HG03066 (cell line): Measurements from ENCODE around the gene NAV2.

ENCODE experiments used
- ATAC-seq: cut with Tn5 transposase; IDR thresholded peaks from one replicate; pipeline ENCODE4 v1.9.1; 2021; ENCODE audit warnings: low read depth; ENCODE audit not compliant: unreplicated experiment

The NAV2 gene

DNA sequence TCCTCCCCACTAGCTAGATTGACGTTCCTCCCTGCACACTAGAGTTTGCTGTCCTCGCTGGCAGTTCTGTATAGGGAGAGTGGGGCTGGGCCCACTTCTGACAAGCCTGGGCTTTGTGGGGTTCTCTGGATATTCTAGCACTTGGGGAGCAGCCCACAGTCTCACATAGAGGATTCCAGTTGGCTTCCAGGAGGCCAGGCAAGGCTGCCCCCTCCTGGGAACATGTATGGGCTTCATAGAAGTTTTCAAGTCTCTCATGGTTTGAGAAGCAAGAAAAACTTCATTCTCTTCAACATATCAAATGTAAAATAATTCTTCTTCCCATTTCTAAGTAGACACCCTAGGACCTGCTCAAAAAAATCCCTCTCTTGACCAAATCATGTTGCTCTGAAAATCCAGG lies 87.5 kb downstream of the NAV2 start:
- ATAC-seq: no peak

DNA sequence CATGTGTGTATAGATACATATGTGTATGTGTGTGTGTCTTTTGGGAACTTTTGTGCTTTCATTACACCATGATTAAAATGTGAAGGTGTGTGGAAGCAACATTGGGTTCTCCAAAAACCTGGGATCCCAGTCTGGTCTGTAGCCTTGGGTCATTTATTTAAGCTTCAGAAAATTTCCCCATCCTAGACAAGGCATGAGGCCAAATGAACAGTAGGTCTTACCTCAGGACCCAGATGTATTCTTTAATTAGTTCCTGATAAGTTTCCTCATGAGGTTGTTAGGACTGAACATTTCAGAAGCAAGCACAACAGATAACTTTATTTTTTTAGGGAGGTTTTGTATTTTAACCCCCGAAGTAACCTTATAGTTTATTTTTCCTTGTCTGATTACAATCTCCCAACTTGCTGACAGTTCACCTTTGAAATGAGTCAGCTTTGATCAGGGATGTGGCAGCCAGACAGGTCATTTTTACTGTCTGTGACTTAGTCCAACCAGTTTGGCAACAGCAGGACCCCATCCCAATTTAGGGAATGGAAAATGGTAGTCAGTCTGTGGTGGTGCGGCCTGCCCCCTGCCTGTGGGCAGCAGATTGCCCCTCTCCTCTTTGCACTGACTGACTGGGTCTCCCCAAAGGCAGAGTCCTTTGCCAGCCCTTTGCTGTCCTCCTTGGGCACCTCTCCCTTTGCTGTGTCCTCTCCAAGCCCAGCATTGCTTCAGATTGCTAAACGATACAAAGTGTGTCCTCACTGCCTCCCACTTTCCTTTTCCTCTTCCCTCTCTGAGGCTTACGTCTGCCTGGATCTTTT lies 88.3 kb downstream of the NAV2 start:
- ATAC-seq: no peak

- ATAC-seq: no peak
These were observed 90.2 kb downstream of the NAV2 start for GRCh38 chr11:19802773-19803293.

GRCh38 chr11:19803506-19803998 lies 90.9 kb downstream of the NAV2 start:
- ATAC-seq: no peak

DNA sequence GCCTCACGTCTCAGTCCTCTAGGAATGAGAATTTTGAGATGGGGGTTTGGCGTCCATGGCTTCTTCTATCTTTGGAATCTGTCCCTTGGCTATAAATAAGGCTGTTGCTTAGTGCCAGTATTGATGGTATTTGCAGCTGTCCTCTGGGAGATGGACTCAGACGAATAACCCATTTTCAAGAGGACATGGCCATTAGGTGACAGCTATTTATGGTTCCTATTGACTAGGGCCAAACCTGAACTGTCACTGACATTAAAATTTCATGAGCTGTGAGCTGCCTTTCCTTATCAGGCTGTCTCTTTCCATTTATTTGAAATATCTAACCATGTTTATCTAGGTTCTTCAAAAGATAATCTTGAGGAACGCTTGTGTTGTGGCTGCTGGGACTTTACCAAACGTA lies 92.7 kb downstream of the NAV2 start:
- no peak for ATAC-seq

- ATAC-seq: no peak
These were observed 93.2 kb downstream of the NAV2 start for GRCh38 chr11:19805827-19806226.

DNA sequence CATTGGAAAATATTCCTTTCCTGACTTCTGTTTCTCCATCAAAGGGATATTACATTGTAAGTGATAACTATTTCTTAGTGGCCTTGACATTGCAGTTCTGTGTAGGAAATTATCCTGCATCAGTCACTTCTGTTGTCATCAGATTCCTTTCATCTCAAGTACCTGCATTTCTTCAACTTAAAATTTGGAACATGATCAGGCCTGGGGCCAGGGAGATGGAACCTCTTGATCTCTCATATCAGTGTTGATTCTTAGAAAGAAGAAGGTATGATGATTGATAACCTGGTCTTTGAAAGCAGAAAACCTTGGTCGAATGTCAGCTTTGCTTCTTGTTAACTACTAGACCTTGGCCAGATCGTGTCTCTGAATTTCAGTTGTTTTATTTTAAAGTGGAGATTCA lies 93.6 kb downstream of the NAV2 start:
- ATAC-seq: no peak

DNA sequence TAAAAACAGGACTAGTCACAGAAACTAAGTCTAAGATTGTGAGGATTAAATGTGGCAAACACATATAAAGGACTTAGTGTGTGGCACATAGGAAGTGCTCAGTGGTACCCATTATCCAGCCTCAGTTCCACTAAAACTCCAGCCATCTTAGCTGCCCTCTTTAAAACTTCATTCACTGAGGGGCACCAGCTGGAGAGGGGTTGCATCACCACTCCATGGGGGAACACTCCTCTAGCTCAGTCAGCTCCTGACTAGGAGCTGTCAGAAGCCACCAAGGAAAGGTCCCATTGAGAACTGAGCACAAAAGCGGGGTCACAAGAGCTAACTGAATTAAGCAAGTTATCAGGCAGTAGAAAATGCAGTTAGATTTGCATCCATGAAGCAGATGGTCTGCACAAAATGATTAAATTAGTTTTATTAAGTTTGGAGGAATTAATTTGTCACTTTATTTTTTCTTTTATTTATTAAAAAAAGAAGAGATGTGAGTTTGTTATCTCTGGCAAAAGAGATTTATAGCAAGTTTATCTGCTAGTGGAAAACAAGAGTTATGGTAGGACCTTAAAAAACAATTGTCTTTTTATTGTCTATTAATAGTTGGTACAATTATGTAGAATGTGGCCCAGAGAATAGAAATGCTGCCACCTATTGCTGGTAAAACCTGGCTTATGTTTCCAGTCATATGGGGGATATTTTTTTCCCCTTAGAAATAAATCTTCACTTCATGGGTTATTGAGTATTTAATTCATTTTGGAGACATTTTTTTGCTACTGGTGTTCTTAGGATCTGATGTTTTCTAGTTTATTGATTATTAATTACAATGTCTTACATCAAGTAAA lies 95.7 kb downstream of the NAV2 start:
- no peak for ATAC-seq

DNA sequence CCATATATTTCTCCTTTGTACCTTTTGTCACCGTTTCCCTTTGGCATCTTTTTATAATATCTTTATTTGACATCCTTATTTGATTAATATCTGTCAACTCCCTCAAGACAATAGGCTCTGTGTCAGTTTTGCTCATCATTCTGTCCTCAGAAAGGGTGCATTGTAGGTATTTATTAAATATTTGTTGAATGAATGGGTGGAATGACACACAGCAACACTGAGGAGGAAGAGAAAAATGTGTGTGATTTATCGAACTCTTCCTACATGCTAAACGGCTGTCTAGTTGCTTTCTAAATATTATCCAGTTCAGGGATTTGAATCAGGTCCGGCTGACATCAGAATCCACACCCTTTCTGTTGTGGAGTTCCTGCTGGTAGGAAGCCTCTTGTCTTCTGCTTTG lies 98.2 kb downstream of the NAV2 start:
- ATAC-seq: no peak

- no peak for ATAC-seq
These were observed 98.7 kb downstream of the NAV2 start for GRCh38 chr11:19811380-19811779.

DNA sequence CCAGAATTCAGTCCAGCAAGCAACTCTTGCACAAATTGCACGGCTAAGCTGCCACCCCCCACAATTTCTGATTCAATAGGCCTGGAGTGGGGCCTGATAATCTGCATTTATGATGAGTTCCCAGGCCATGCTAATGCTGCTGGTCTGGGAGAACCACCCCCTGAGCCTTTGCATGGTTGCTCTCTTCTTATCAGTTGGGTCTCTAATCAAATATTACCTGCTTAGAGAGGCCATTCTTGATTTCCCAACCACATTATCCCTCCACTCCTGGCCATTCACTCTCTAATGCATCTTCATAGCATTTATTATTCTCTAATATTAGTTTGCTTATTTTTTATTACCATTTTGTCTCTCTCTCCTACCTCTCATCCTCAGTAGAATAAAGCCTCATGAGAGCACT lies 99.5 kb downstream of the NAV2 start:
- no peak for ATAC-seq

GRCh38 chr11:19812710-19813109 lies 100.1 kb downstream of the NAV2 start:
- ATAC-seq: no peak

DNA sequence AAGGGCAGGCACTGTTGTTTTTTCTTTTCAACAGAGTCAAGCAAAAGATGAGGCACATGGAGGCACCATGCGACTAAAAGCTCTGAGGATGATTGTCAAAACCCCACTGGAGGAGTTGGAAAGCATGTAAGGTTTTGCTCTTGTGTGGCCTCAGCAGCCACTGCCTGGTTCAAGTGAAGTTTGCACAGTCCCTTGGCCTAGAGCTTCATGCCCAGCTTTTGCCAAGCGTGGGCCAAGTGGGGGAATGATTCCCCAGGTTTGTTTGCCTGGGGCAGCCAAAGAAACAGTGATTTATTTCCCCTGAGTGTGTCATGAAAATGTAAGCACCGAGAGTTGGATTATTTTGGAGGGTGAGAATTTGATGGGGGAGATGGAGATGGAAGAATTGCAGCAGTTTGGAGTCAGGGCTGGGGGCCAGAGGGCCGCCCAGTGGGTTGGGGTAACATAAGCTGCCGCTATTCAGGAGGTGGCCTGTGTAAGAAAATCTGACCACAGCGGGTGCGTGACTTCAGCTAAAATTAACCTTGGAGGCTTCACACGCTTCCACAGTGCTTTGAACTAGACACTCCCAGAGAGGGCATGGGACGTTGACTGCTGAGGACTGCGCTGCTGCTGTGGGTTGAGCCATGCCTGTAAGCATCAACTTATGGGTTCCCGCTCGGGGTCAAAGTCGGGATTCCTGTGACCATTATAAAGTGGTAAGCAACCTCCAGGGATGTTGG lies 100.7 kb downstream of the NAV2 start:
- no peak for ATAC-seq

DNA sequence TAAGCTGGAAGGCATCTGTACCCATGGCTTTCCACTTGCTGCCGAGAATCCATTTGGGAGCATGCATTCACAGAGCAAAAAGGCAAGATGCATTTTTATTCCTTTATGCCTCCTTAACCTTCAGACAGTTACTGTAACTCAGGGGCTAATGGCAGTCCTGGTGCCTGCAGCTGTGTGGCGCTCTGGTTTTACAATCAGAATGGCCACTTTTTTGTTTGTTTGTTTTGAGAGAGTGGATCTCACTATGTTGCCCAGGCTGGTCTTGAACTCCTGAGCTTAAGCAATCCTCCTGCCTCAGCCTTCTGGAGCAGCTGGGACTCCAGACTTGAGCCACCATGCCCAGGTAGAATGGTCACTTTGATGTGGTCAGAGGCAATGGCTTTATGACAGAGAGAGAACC lies 101.8 kb downstream of the NAV2 start:
- no peak for ATAC-seq

GRCh38 chr11:19816040-19816439 lies 103.4 kb downstream of the NAV2 start:
- no peak for ATAC-seq

DNA sequence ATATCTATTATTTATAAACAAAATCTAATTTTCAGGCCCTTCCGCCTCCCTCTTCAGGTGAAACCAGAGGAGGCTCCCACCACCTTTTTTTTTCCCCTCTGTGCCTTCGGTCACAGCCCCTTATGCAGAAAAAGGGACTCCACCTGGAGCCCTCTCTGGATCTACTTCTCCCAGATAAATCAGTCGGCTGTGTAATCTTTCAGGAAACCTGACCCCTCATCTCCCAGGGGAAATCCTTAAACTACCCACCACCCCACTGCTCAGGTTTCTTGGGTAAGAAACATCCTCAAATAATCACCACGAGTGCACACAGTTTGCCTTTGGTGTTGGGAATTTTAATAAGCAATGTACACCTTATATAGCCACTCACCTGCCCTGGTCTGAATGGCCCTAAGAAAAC lies 104.2 kb downstream of the NAV2 start:
- no peak for ATAC-seq

DNA sequence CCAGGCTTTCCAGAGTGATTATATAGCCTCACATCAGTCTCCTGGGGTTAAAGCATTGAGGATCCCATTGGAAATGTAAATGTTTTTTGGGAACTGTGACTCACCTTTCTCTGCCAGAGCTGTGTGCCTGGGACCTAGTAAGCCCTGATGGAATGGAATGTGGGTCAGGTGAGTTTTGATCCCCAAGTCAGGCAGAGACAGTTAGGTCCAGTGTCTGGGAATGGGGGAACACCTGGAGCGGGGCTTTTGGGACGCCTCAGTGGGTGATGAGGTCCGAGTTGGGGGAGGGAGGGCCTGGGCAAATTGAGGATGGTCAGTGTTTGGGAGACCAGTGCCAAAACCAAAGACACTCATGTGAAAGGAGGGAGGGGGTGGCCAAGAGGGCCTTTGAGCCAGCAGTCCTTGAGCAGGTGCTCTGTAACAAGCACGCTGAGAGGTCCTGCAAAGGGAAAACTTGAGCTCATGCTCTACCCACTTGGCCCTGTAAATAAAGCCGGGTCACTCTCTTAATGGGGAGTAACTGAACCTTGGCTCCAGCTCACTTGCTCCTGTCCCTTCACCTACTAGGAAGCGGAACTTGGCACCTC lies 104.7 kb downstream of the NAV2 start:
- no peak for ATAC-seq

- ATAC-seq: no peak
These were observed 105.2 kb downstream of the NAV2 start for GRCh38 chr11:19817870-19818269.

GRCh38 chr11:19818619-19819018 lies 106.0 kb downstream of the NAV2 start:
- no peak for ATAC-seq

DNA sequence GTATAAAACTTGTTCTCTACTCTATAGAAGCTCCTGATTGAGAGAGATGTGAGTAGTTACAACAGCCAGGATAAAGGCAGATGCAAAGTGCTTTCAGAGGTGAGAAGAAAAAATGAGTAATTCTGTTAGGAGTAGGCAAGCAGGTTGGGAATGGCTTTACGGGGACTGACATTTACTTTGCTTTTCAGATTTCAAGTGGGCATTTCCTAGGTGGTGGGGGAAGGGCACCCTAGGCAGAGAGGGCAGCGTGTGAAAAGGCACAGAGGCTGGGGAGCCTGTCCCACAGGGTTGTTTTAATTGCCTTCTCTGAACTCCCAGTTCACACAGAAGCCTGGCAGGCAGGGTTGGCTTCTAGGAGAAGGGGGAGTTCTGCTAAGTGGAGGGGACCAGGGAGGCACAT lies 106.5 kb downstream of the NAV2 start:
- ATAC-seq: no peak

DNA sequence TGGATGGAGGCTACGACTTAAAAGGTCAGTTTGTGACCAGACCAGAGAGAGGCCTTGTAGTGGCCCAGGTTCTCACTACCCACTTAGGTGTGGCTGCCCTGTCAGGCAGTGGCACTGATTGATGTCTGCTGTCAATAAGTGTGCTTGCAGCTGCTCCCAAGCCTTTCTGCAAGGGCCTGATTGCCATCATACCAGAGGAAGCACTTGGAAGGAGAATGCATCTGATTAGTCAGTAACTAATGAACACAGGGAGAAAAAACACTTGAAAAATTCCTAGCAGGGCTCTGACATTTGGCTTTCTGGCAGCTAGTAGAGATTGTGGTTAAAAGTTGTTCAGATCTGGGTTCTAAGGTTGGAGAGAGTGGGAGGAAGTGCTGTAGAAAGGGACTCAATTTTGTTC lies 107.5 kb downstream of the NAV2 start:
- ATAC-seq: no peak
